HG02970 (cell line): Measurements from ENCODE around the gene CALD1.

Experiments used
- ATAC-seq: cut with Tn5 transposase; IDR thresholded peaks from one replicate; pipeline ENCODE4 v1.9.1; 2021; ENCODE audit warnings: mild to moderate bottlenecking, moderate library complexity, moderate number of reproducible peaks; ENCODE audit not compliant: unreplicated experiment, low FRiP score

CALD1 gene

GRCh38 chr7:134851141-134851540, 71.7 kb downstream of the CALD1 start:
- no peak for ATAC-seq

GRCh38 chr7:134852625-134853024, 73.2 kb downstream of the CALD1 start:
- no peak for ATAC-seq

GRCh38 chr7:134854816-134855215, 75.4 kb downstream of the CALD1 start:
- no peak for ATAC-seq

- ATAC-seq = no peak
These were observed 76.0 kb downstream of the CALD1 start for GRCh38 chr7:134855442-134855841.

GRCh38 chr7:134856091-134856490, 76.7 kb downstream of the CALD1 start:
- ATAC-seq = no peak

GRCh38 chr7:134856691-134857090, 77.3 kb downstream of the CALD1 start:
- ATAC-seq = no peak

GRCh38 chr7:134857958-134858357, 78.5 kb downstream of the CALD1 start:
- ATAC-seq = no peak

- no peak for ATAC-seq
These were observed 80.3 kb downstream of the CALD1 start for GRCh38 chr7:134859783-134860182.

- no peak for ATAC-seq
These were observed 85.8 kb downstream of the CALD1 start for GRCh38 chr7:134865001-134865845.

GRCh38 chr7:134866617-134867016, 87.2 kb downstream of the CALD1 start:
- ATAC-seq = no peak

- no peak for ATAC-seq
These were observed 90.7 kb downstream of the CALD1 start for GRCh38 chr7:134870156-134870555.

GRCh38 chr7:134870781-134871180, 91.3 kb downstream of the CALD1 start:
- ATAC-seq = no peak

GRCh38 chr7:134873253-134873652, 93.8 kb downstream of the CALD1 start:
- ATAC-seq = no peak

GRCh38 chr7:134874407-134874806, 95.0 kb downstream of the CALD1 start:
- ATAC-seq = no peak

- ATAC-seq = no peak
These were observed 96.4 kb downstream of the CALD1 start for GRCh38 chr7:134875867-134876266.

- ATAC-seq = no peak
These were observed 99.4 kb downstream of the CALD1 start for GRCh38 chr7:134878746-134879357.

GRCh38 chr7:134879815-134880475, 100.5 kb downstream of the CALD1 start:
- ATAC-seq = no peak

- ATAC-seq = no peak
These were observed 103.0 kb downstream of the CALD1 start for GRCh38 chr7:134882481-134882880.

GRCh38 chr7:134885967-134886352, 106.5 kb downstream of the CALD1 start:
- no peak for ATAC-seq

GRCh38 chr7:134886353-134887057, 107.1 kb downstream of the CALD1 start:
- ATAC-seq = no peak

GRCh38 chr7:134887523-134887922, 108.1 kb downstream of the CALD1 start:
- ATAC-seq = no peak
